IMR-90 (cell line): ENCODE results near the gene GNAT1. TPM values are rescaled to one million over a fixed set of nuclear protein-coding genes. Genes with fewer than 3 reads are reported as not detected.

ENCODE experiments used
- ATAC-seq: fragments of 200-7000 bp; cut with Tn5 transposase; 2 replicates; pipeline ENCODE4 v1.9.1; 2020; ENCODE audit warnings: low read depth, mild to moderate bottlenecking, moderate library complexity
- BruUV-seq: library from RNA; stranded (reverse); fragments of 400-500 nt; replicated peaks from 2 replicates; lab custom pipeline; 2021; lab: Mats Ljungman, UMichigan
- CTCF ChIA-PET: fragments of 300-600 bp; formaldehyde crosslinking; extraction: SDS; loops from one replicate; lab custom pipeline; 2021; ENCODE audit warnings: antibody characterized with exemption; lab: Yijun Ruan, JAX
- POLR2A ChIA-PET: fragments of 300-600 bp; sonication (Branson Sonifier 250); formaldehyde crosslinking; loops from one replicate; lab custom pipeline; 2022; ENCODE audit warnings: antibody characterized with exemption; ENCODE audit not compliant: unreplicated experiment; lab: Charles Lee
- DNase-seq: peaks from one replicate; pipeline ENCODE4 v3.0.0; 2013
- H2AFZ ChIP-seq: replicated peaks from 2 replicates; pipeline ENCODE3; 2013; ENCODE audit warnings: low read length, mild to moderate bottlenecking; ENCODE audit not compliant: poor library complexity
- H2AK5ac ChIP-seq: 2 replicates; pipeline ENCODE4 v1.6.1; 2013; ENCODE audit warnings: low read depth, low read length, inconsistent platforms
- H2AK9ac ChIP-seq: replicated peaks from 2 replicates; pipeline ENCODE3; 2013; ENCODE audit warnings: mild to moderate bottlenecking, low read depth, low read length, moderate library complexity; ENCODE audit not compliant: poor library complexity
- H2BK120ac ChIP-seq: 2 replicates; pipeline ENCODE4 v1.6.1; 2013; ENCODE audit warnings: low read depth, low read length, inconsistent platforms
- H2BK15ac ChIP-seq: 3 replicates; pipeline ENCODE4 v1.6.1; 2013; ENCODE audit warnings: low read depth, low read length, inconsistent platforms
- H2BK20ac ChIP-seq: 2 replicates; pipeline ENCODE4 v1.6.1; 2013; ENCODE audit warnings: low read depth, mild to moderate bottlenecking, inconsistent platforms, low read length, moderate library complexity
- H2BK5ac ChIP-seq: 2 replicates; pipeline ENCODE4 v1.6.1; 2013; ENCODE audit warnings: mild to moderate bottlenecking, low read depth, low read length, inconsistent platforms; ENCODE audit not compliant: poor library complexity, severe bottlenecking
- H3K14ac ChIP-seq: replicated peaks from 2 replicates; pipeline ENCODE4 v1.6.1; 2013; ENCODE audit warnings: low read depth, low read length, inconsistent platforms
- H3K18ac ChIP-seq: 2 replicates; pipeline ENCODE4 v1.6.1; 2013; ENCODE audit warnings: low read depth, low read length, control low read depth
- H3K23ac ChIP-seq: 2 replicates; pipeline ENCODE4 v1.6.1; 2013; ENCODE audit warnings: low read depth, low read length, inconsistent platforms
- H3K27ac ChIP-seq: 2 replicates; pipeline ENCODE4 v1.5.1; 2013; ENCODE audit warnings: mild to moderate bottlenecking, control low read depth, low read length; ENCODE audit not compliant: insufficient read depth
- H3K27me3 ChIP-seq: 2 replicates; pipeline ENCODE4 v1.6.1; 2013; ENCODE audit warnings: low read length; ENCODE audit not compliant: control insufficient read depth, insufficient read depth
- H3K36me3 ChIP-seq: 2 replicates; pipeline ENCODE4 v1.6.1; 2013; ENCODE audit warnings: low read length, mixed read lengths; ENCODE audit not compliant: control insufficient read depth, insufficient read depth
- H3K4ac ChIP-seq: 2 replicates; pipeline ENCODE4 v1.6.1; 2013; ENCODE audit warnings: low read depth, low read length, inconsistent platforms
- H3K4me1 ChIP-seq: 2 replicates; pipeline ENCODE4 v1.6.1; 2013; ENCODE audit warnings: low read length, mixed read lengths; ENCODE audit not compliant: control insufficient read depth, insufficient read depth
- H3K4me2 ChIP-seq: 2 replicates; pipeline ENCODE4 v1.6.1; 2013; ENCODE audit warnings: low read depth, mild to moderate bottlenecking, control low read depth, low read length, moderate library complexity
- H3K4me3 ChIP-seq: 2 replicates; pipeline ENCODE4 v1.5.1; 2013; ENCODE audit warnings: low read depth, mild to moderate bottlenecking, control low read depth, low read length, moderate library complexity; ENCODE audit not compliant: insufficient read depth
- H3K56ac ChIP-seq: 2 replicates; pipeline ENCODE4 v1.6.1; 2013; ENCODE audit warnings: low read length, inconsistent platforms; ENCODE audit not compliant: insufficient read depth; ENCODE audit errors: extremely low read depth
- H3K79me1 ChIP-seq, 2 experiments: 2 replicates each; pipeline ENCODE4 v1.6.1; 2013; ENCODE audit warnings: low read length in 2 of 2, inconsistent platforms in 1 of 2, low read depth in 1 of 2
- H3K9ac ChIP-seq: 2 replicates; pipeline ENCODE4 v1.6.1; 2013; ENCODE audit warnings: low read depth, low read length, control low read depth
- H3K9me1 ChIP-seq: 2 replicates; pipeline ENCODE4 v1.6.1; 2013; ENCODE audit warnings: low read length, inconsistent platforms; ENCODE audit not compliant: insufficient read depth
- H3K9me3 ChIP-seq: 2 replicates; pipeline ENCODE4 v1.6.1; 2013; ENCODE audit warnings: low read length; ENCODE audit not compliant: control insufficient read depth, insufficient read depth
- H4K20me1 ChIP-seq: 2 replicates; pipeline ENCODE4 v1.6.1; 2013; ENCODE audit warnings: low read length, inconsistent platforms; ENCODE audit not compliant: insufficient read depth
- H4K5ac ChIP-seq: 2 replicates; pipeline ENCODE4 v1.6.1; 2013; ENCODE audit warnings: mild to moderate bottlenecking, low read depth, low read length, control low read depth
- H4K8ac ChIP-seq, 2 experiments: 2 replicates each; pipeline ENCODE4 v1.6.1; 2013; ENCODE audit warnings: low read depth in 2 of 2, low read length in 2 of 2, control low read depth in 1 of 2, inconsistent platforms in 1 of 2
- H4K91ac ChIP-seq: 2 replicates; pipeline ENCODE4 v1.6.1; 2013; ENCODE audit warnings: low read depth, low read length, inconsistent platforms; ENCODE audit not compliant: insufficient read depth
- CHD1 ChIP-seq: IDR thresholded peaks from 2 replicates; pipeline ENCODE4 v1.6.1; 2012; ENCODE audit warnings: low read depth, low read length, improper control_type of control experiment
- ELK1 ChIP-seq: fragments of 150-350 bp; IDR thresholded peaks from 2 replicates; pipeline ENCODE4 v1.6.1; 2016; ENCODE audit warnings: low read depth, mild to moderate bottlenecking, low read length, moderate library complexity, borderline replicate concordance
- FOS ChIP-seq: fragments of 150-350 bp; IDR thresholded peaks from 2 replicates; pipeline ENCODE4 v1.6.1; 2016; ENCODE audit warnings: low read depth, low read length
- MAFK ChIP-seq: IDR thresholded peaks from 2 replicates; pipeline ENCODE4 v1.6.1; 2012; ENCODE audit warnings: low read depth, low read length, improper control_type of control experiment
- MAZ ChIP-seq: IDR thresholded peaks from 2 replicates; pipeline ENCODE4 v1.6.1; 2012; ENCODE audit warnings: low read depth, mild to moderate bottlenecking, low read length, improper control_type of control experiment, moderate library complexity, borderline replicate concordance
- POLR2A ChIP-seq: IDR thresholded peaks from 2 replicates; pipeline ENCODE4 v1.6.1; 2012; ENCODE audit warnings: mild to moderate bottlenecking, low read depth, low read length
- RAD21 ChIP-seq: IDR thresholded peaks from 2 replicates; pipeline ENCODE4 v1.6.1; 2012; ENCODE audit warnings: low read length, improper control_type of control experiment
- USF2 ChIP-seq: fragments of 150-350 bp; IDR thresholded peaks from 2 replicates; pipeline ENCODE4 v1.6.1; 2017; ENCODE audit warnings: mild to moderate bottlenecking, antibody characterized with exemption, low read length, low read depth
- whole genome bisulfite sequencing, 2 experiments: methylation state at CpG; one replicate each; pipeline versions ENCODE4 v1.1.5 to v1.1.7; 2013; ENCODE audit warnings: missing lambda C conversion rate in 2 of 2; ENCODE audit not compliant: insufficient read length in 1 of 2; ENCODE audit errors: extremely low coverage in 2 of 2; 5-methylcytosine and 5-hydroxymethylcytosine counted together
- dilution Hi-C: fragments of 300-500 bp; cut with HindIII; formaldehyde crosslinking; loops from one replicate; pipeline ENCODE4 v1.14.3; 2018; ENCODE audit warnings: low sequenced_read_pairs; ENCODE audit not compliant: unreplicated experiment
- in situ Hi-C: fragments of 300-500 bp; cut with MboI; formaldehyde crosslinking; loops from 3 replicates; pipeline ENCODE4 v1.14.3; 2019; ENCODE audit warnings: low sequenced_read_pairs, inconsistent platforms, mixed read lengths
- intact Hi-C: fragments of 100-400 bp; cut with micrococcal nuclease; formaldehyde crosslinking; loops from 2 replicates; pipeline ENCODE4 v1.10.0; 2022
- polyA plus RNA-seq, 3 experiments: library from polyadenylated mRNA; depleted of rRNA; stranded (reverse); fragments of >200 nt; gene quantifications; 2 replicates each; pipeline ENCODE4 v1.2.3, GENCODE V29; 2012; ENCODE audit warnings: low replicate concordance in 1 of 3
- total RNA-seq: library from RNA; depleted of rRNA; stranded (reverse); fragments of >200 nt; gene quantifications from 2 replicates; pipeline ENCODE4 v1.2.3, GENCODE V29; 2012

GNAT1 gene
- total and polyA plus RNA-seq, 2 of the 4 experiments (the other 2 are of a cell fraction), result not detected

- Histone ChIP-seq H4K91ac (no peak overlapping the region), H2AFZ (peak overlapping the region; percentile 49), H2BK15ac (no peak overlapping the region), H3K56ac (no peak overlapping the region), H3K4me2 (no peak overlapping the region), H3K36me3 (peaks cover 34% of the 10 kb centered on the region), H3K9me3 (no peaks in the 10 kb centered on the region), H2AK5ac (no peak overlapping the region), H3K4ac (no peak overlapping the region), H3K9me1 (no peaks in the 10 kb centered on the region), H3K79me1 (no peaks in the 10 kb centered on the region), H3K4me3 (no peak overlapping the region), H2BK5ac (no peak overlapping the region), H4K8ac (no peak overlapping the region), H3K27ac (no peak overlapping the region), H2BK20ac (no peak overlapping the region), H3K23ac (no peak overlapping the region), H3K4me1 (no peaks in the 10 kb centered on the region), H4K20me1 (no peaks in the 10 kb centered on the region), H2AK9ac (no peak overlapping the region), H3K27me3 (no peaks in the 10 kb centered on the region), H4K5ac (no peak overlapping the region), H3K18ac (no peak overlapping the region), H3K14ac (no peak overlapping the region), H3K9ac (no peak overlapping the region), H2BK120ac (no peak overlapping the region)
- no peak for TF ChIP-seq MAFK
- TF ChIP-seq ELK1, result no peak
- TF ChIP-seq USF2, result no peak
- TF ChIP-seq FOS, result no peak
- no peak for TF ChIP-seq CHD1
- TF ChIP-seq MAZ, result no peak
- no peak for TF ChIP-seq POLR2A
- no peak for TF ChIP-seq RAD21
- WGBS, 2 experiments, result 96% methylated on average over 11 of the region's 21 CpGs; no CpG with 5 or more reads in 1 of the 2 experiments
- ChIA-PET CTCF (no interaction called here), POLR2A (no interaction called here)
- no TSS peak for BruUV-seq
- dilution Hi-C loops (no loop called here), in situ Hi-C loops (loop anchor here (5.0 kb wide), 1 partner anchor 62 kb away; no protein-coding TSS in a partner anchor), intact Hi-C loops (no loop called here)
- ATAC-seq (no peak), DNase-seq (no peak)
Observed at GRCh38 chr3:50184242-50184978, 7.0 kb upstream of the GNAT1 start.
